Activated CD8-positive, alpha-beta memory T cell treated with anti-CD3 and anti-CD28 coated beads, Interleukin-2, amount 50 U/mL, for 4 hours (primary cell): ENCODE measurements around the gene DHTKD1.
"Not testable (repeated sequence)": the region's sequence is repeated elsewhere in the genome, so short reads cannot be mapped to it uniquely, and the experiment has no call there.

Experiments used
- DNase-seq: peaks from one replicate; pipeline ENCODE4 v3.0.0-alpha.2; 2020

DHTKD1 gene

DNA sequence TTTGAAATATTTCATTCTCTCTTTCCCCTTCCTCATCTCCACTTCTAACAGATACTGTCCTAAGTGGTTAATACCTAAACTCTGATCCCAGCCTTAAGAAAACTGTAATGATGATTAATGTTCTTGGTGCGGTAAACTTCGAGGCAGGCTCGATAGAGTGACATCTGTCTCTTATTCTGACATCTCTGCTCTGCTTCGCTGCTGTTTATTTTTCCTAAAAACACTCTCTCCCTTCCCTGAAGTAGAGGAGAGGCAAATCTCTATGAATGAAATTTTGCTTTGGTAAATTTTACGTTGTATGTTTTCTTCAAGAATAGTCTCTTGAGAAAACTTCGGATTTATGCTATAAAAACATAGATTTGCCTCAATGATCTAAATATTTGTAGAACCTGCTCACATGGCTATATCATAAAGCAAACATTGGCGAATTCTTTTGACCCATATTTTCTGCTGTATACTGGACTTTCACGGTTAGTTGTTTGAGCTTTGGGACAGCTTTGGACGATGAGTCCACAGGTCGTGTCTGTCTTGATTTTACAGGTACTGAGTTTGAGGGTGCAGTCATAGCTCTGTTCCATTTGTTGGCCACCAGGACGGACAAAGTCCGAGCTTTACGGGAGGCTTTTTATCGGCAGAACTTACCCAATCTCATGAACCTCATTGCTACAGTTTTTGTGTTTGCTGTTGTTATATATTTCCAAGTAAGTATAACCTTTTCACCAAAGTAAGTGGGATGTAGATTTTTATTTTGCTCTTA is 87.8 kb downstream of the DHTKD1 start:
- DNase-seq = no peak

DNA sequence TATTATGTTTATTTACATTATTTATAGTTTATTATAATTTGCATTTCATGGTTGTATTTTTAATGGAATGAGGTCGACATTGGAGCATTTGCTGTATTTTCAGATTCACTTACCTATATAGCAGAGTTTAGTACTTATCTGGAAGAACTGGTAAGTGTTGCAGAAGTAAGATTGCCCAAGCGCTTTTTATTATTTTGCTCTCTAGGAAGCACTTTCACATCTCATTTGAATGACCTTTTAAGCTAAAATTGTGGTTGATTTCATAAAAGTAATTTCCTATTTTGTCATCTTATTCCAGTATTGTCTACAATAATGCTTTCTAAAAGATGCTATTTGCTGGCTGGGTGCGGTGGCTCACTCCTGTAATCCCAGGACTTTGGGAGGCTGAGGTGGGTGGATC is 89.4 kb downstream of the DHTKD1 start:
- no peak for DNase-seq

DNA sequence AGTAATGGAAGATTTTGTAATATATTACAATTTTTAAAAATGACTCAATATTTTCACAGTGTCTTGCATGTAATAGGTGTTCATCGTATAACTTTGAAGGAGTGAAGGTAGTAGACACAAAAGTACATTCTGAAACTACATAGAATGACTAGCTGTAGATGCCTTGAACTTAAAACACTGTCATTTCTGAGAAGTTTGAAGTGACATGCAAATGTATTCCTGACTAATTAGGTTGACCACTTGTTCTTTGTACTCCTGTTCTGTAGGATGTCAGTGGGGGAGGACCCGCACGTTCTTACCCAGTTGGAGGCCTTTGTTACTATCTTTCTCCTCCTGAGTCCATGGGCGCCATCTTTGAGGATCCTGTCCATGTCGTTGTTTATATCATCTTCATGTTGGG is 91.9 kb downstream of the DHTKD1 start:
- no peak for DNase-seq

DNA sequence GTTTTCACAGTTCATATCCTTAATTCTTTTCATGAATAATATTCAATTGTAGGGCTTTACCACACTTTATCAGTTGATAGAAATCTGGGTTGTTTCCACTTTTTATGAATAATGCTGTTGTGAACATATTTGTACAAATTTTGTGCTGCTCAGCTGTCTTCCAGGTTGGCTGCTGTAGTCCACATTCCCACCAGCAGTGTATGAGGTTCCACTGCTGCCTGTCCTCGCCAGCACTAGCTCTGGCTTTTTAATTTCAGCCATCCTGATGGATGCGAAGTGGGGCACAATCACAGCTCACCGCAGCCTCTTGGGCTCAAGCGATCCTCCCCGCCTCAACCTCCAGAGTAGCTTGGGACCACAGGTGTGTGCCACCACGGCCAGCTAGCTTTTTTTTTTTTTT is 94.2 kb downstream of the DHTKD1 start:
- no peak for DNase-seq

DNA sequence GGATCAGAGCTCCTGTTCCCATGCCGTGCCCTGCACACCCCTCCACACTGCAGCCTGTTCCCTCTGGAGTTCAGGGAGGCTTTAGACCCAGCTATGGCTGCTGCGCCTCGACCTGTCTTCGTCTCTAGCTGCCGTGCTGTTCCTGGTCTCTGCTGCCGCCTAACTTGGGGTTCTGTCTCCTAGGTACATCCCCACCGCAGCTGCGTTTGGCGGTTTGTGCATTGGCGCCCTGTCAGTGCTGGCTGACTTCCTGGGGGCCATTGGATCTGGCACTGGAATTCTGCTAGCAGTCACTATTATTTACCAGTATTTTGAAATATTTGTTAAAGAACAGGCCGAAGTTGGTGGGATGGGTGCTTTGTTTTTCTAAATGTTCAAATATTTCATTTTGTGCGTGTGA is 95.3 kb downstream of the DHTKD1 start:
- DNase-seq = no peak

DNA sequence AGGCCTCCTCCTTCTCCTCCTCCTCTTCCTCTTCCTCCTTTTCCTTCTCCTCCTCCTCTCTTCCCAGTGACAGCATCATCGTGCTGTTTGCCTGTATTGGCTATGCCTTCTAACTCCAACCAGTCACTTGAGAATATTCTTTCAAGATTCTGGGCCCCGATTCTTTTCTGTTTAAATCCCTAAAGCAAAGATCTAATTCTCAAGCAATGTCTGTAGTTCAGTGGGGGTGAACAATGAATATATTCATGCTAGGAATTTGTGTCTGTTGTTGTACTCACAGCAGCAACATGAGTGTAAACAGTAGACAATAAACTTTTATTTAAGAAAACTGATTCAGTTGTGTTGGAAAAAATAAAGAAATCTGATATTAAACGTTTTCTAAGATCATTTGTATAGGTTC is 96.3 kb downstream of the DHTKD1 start:
- no peak for DNase-seq

DNA sequence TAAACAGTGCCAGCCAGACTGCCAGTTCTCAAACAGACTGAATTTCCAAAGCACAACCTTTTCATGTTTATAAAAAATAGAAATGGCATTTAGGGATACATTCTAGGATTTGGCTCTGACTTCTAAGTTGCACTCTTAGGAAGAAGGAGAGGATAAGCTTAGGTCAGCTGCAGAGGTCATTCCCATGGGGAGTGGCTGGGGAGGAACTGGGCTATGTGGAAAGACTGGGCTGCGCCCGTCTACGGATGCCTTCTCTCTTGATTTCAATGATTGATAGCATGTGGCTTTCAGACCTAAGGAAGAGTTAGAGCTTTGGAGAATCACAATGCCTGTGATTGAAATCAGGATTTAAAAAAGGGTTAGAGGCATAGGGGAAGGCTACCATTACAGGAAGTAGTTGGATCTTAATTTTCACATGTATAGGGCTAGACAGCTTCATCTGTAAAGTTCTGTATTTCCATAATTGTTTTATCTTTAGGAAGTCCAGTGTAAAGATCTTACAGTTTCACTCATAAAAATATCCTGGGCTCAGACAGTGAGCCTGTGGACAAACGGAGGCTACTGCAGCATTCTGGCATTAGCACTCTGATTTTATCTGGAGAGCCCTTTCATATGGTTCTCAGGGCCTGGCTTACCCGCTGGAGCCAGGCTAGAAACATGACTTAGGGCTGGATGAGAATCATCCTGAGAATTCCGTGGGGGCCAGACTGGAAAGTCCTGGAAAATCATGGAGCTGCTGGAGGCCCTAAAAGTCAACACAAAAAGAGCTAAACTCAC is 97.4 kb downstream of the DHTKD1 start:
- no peak for DNase-seq

DNA sequence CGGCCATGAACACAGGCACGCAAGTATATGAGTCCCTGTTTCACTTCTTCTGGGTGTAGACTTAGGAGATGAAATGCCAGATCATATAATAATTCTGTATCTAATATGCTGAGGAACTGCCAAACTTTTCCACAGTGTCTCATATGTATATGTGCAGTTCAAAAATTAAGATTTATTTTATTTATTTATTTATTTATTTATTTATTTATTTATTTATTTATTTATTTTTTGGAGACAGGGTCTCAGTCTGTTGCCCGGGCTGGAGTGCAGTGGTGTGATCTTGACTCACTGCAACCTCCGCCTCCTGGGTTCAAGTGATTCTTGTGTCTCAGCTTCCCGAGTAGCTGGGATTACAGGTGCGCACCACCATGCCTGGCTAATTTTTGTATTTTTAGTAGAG is 102.8 kb downstream of the DHTKD1 start:
- DNase-seq = not testable (repeated sequence)
